Measurements from ENCODE around the gene KCNIP3. TPM values are rescaled to one million over a fixed set of nuclear protein-coding genes. Genes with fewer than 3 reads are reported as not detected.
"Not testable (repeated sequence)": the region's sequence is repeated elsewhere in the genome, so short reads cannot be mapped to it uniquely, and the experiment has no call there.

KCNIP3 gene
- total RNA-seq, 1 experiment from 2014 or later = 19.1 TPM

DNA sequence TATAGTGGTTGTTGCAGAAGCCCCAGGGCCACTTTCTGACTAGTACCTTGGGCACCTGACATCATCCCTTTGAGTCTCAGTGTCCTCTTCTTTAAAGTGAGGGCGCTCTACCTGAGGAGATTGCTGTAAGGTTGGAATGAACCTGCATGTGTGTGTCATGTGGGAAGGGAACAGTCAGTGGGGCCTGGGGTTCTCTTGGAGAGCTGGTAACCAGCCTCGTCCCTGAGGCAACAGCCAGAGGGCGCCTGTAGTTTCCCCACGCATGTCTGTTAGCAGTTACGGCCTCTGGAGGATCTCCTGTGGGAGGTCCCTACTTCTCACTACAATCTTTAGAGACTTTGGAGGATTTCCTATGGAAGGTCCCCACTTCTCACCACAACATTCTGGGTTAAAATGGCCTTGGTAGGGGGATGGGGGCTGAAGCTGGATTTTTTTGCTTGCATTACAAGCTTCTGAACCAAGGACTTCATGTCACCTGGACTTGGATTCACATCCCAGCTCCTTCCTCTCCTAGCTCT is 106.1 kb downstream of the KCNIP3 start:
- CTCF ChIA-PET; H3K4me1 ChIP-seq (ENCODE audit: insufficient read depth, low read length); H3F3A ChIP-seq (ENCODE audit: low read length, unreplicated experiment); BruUV-seq (replicated peaks); H4K20me1 ChIP-seq (ENCODE audit: low read length); H3K9me3 ChIP-seq (ENCODE audit: low read length); H3K27me3 ChIP-seq (ENCODE audit: low read length); H3K9me2 ChIP-seq (replicated peaks; ENCODE audit: low read length); H3K27ac ChIP-seq (ENCODE audit: low read length); H3K36me3 ChIP-seq (ENCODE audit: low read depth, low read length): not testable (repeated sequence)
- intact Hi-C loops (cut with micrococcal nuclease) = loop anchor here (5.0 kb wide), 2 partner anchors 56 to 81 kb away; no protein-coding TSS in a partner anchor
- H3K4me3 ChIP-seq (ENCODE audit: low read length) = peak overlapping the region; percentile 100
- peak; percentile 53 for TF ChIP-seq CTCF (conservative IDR thresholded peaks at IDR 0.05; ENCODE audit: low read depth, low read length)
- peaks cover 32% of the 10 kb centered on the region for H3K79me2 ChIP-seq (ENCODE audit: low read length)
- peak overlapping the region; percentile 86 for H3K4me2 ChIP-seq (ENCODE audit: low read length)
- peak; percentile 42 for ATAC-seq
- H3K9ac ChIP-seq (ENCODE audit: low read length) = peak overlapping the region; percentile 95
- peak; percentile 18 for DNase-seq
- POLR2A ChIA-PET (ENCODE audit: unreplicated experiment) = interaction anchor here (1.4 kb wide), 1 partner anchor 58 kb away, joined by 3 read pairs; no protein-coding TSS in a partner anchor
- H2AFZ ChIP-seq (ENCODE audit: low read length) = peak overlapping the region; percentile 86

DNA sequence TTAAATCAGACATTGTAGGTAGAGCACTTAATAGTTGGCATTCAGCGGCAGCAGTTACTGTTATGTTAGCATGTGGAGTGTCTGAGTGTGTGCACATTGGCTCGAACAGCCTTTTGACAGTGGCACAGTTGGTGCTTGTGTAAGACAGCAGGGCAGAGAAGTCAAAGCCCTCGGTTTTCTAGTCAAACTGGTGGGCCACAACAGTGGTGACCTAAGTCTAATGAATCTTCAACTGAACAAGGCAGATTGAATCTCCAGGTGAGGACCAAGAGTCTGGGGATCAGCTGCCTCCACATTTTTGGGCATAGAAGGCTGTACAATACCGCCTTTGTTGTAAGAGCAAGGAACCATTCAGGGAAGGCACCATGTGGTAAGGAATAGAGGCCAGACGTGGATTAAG is 106.7 kb downstream of the KCNIP3 start:
- DNase-seq; H2AFZ ChIP-seq (ENCODE audit: low read length); ATAC-seq; POLR2A ChIA-PET (ENCODE audit: unreplicated experiment); H3K4me1 ChIP-seq (ENCODE audit: insufficient read depth, low read length); H3F3A ChIP-seq (ENCODE audit: low read length, unreplicated experiment); H3K9me2 ChIP-seq (replicated peaks; ENCODE audit: low read length); H3K9ac ChIP-seq (ENCODE audit: low read length); H3K27ac ChIP-seq (ENCODE audit: low read length); H4K20me1 ChIP-seq (ENCODE audit: low read length); H3K27me3 ChIP-seq (ENCODE audit: low read length); H3K9me3 ChIP-seq (ENCODE audit: low read length); CTCF ChIA-PET; H3K36me3 ChIP-seq (ENCODE audit: low read depth, low read length): not testable (repeated sequence)
- Histone ChIP-seq H3K4me2 (ENCODE audit: low read length) (peak overlapping the region; percentile 86), H3K4me3 (ENCODE audit: low read length) (peak overlapping the region; percentile 100), H3K79me2 (ENCODE audit: low read length) (peaks cover 32% of the 10 kb centered on the region)
- TSS peak; percentile 55 for BruUV-seq (replicated peaks)
- intact Hi-C loops (cut with micrococcal nuclease) = loop anchor here (5.0 kb wide), 2 partner anchors 57 to 82 kb away; no protein-coding TSS in a partner anchor

GRCh38 chr2:95404676-95405075 is 107.5 kb downstream of the KCNIP3 start:
- CTCF ChIA-PET; H3F3A ChIP-seq (ENCODE audit: low read length, unreplicated experiment); H3K4me1 ChIP-seq (ENCODE audit: insufficient read depth, low read length); DNase-seq; H3K27me3 ChIP-seq (ENCODE audit: low read length); H3K4me2 ChIP-seq (ENCODE audit: low read length); H2AFZ ChIP-seq (ENCODE audit: low read length); H3K9ac ChIP-seq (ENCODE audit: low read length); H3K27ac ChIP-seq (ENCODE audit: low read length); ATAC-seq; H3K9me3 ChIP-seq (ENCODE audit: low read length); H3K4me3 ChIP-seq (ENCODE audit: low read length); H3K36me3 ChIP-seq (ENCODE audit: low read depth, low read length); H3K9me2 ChIP-seq (replicated peaks; ENCODE audit: low read length); POLR2A ChIA-PET (ENCODE audit: unreplicated experiment); BruUV-seq (replicated peaks); H4K20me1 ChIP-seq (ENCODE audit: low read length): not testable (repeated sequence)
- H3K79me2 ChIP-seq (ENCODE audit: low read length) = peaks cover 32% of the 10 kb centered on the region
- intact Hi-C loops (cut with micrococcal nuclease) = loop anchor here (5.0 kb wide), 2 partner anchors 57 to 82 kb away; no protein-coding TSS in a partner anchor

- peak; percentile 34; the same call in 1 of the 2 replicates for ATAC-seq
- H3K36me3 ChIP-seq (ENCODE audit: low read depth, low read length); H3K4me2 ChIP-seq (ENCODE audit: low read length); H4K20me1 ChIP-seq (ENCODE audit: low read length); H3K9me2 ChIP-seq (replicated peaks; ENCODE audit: low read length); POLR2A ChIA-PET (ENCODE audit: unreplicated experiment); H3K4me1 ChIP-seq (ENCODE audit: insufficient read depth, low read length); BruUV-seq (replicated peaks); CTCF ChIA-PET; H2AFZ ChIP-seq (ENCODE audit: low read length); H3K9me3 ChIP-seq (ENCODE audit: low read length); H3K27ac ChIP-seq (ENCODE audit: low read length); H3K9ac ChIP-seq (ENCODE audit: low read length); H3K4me3 ChIP-seq (ENCODE audit: low read length); H3F3A ChIP-seq (ENCODE audit: low read length, unreplicated experiment); H3K27me3 ChIP-seq (ENCODE audit: low read length); H3K79me2 ChIP-seq (ENCODE audit: low read length): not testable (repeated sequence)
- peak; percentile 4 for DNase-seq
- intact Hi-C loops (cut with micrococcal nuclease) = loop anchor here (2.0 to 5.0 kb wide), 2 partner anchors 156 to 318 kb away; no protein-coding TSS in a partner anchor
Measured at GRCh38 chr2:95411239-95411638, 114.1 kb downstream of the KCNIP3 start.
